PC-9 (cell line): ENCODE data around the gene FLVCR1.

ENCODE experiments used
- CTCF ChIP-seq: fragments of 200-600 bp; sonication (generic); conservative IDR thresholded peaks from 2 replicates; pipeline ENCODE4 v1.6.1; 2017; ENCODE audit warnings: mixed run types, antibody characterized with exemption, mild to moderate bottlenecking, moderate library complexity
- EZH2 ChIP-seq: fragments of 200-600 bp; sonication (generic); IDR thresholded peaks from 2 replicates; pipeline ENCODE4 v1.8.0; 2017; ENCODE audit warnings: antibody characterized with exemption, low read depth

DNA sequence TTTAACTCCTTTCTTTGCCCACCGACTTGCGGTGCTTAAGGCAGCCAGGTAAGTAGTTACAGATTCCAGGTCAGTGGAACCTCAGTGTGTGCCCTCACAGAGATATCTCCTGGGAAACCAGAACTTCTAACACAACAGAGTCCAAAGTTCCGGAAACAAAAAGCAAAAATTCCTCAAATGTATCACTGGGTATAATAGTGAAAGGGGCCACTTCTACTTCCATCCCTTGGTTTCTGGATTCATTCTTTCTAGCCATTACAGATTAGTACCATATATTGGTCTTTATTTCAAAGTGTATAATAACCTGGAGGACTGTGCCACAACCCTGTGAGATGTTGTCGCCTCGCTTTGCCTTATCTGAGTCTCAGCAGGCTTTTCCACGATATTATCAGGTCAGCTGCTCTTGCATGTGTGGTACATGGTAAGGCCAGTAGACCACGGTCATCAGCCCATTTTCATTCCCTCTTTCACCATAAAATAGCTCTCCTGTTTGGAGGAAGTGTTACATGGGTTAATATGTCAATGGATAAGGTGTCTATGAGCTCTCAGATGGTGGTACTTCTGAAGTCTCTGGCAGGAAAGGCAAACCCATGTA lies 77.4 kb downstream of the FLVCR1 start:
- TF ChIP-seq CTCF = no peak
- TF ChIP-seq EZH2 = no peak
